Muscle of leg (tissue), 16 donors: ENCODE results near the gene LINGO3. TPM values are rescaled to one million over a fixed set of nuclear protein-coding genes. Genes with fewer than 3 reads are reported as not detected.

ENCODE experiments used
- DNase-seq: peaks from one replicate; pipeline ENCODE4 v3.0.0; 2013
- H3K27ac ChIP-seq: one replicate; pipeline ENCODE4 v1.5.1; 2013; ENCODE audit warnings: mild to moderate bottlenecking, low read length, control low read depth
- H3K27me3 ChIP-seq: one replicate; pipeline ENCODE4 v1.6.1; 2013; ENCODE audit warnings: low read length; ENCODE audit not compliant: control insufficient read depth, insufficient read depth
- H3K36me3 ChIP-seq: one replicate; pipeline ENCODE4 v1.6.1; 2013; ENCODE audit warnings: low read length; ENCODE audit not compliant: control insufficient read depth, insufficient read depth
- H3K4me1 ChIP-seq: one replicate; pipeline ENCODE4 v1.6.1; 2013; ENCODE audit warnings: low read length; ENCODE audit not compliant: control insufficient read depth, insufficient read depth
- H3K4me3 ChIP-seq: one replicate; pipeline ENCODE4 v1.5.1; 2013; ENCODE audit warnings: low read length, control low read depth
- H3K9me3 ChIP-seq: replicated peaks from 2 replicates; pipeline ENCODE4 v1.6.1; 2013; ENCODE audit warnings: low read depth, low read length; ENCODE audit not compliant: control insufficient read depth
- WGBS: methylation state at CpG from one replicate; pipeline ENCODE4 v1.1.5; 2013; ENCODE audit warnings: missing lambda C conversion rate; ENCODE audit not compliant: insufficient coverage; 5-methylcytosine and 5-hydroxymethylcytosine counted together
- long read RNA-seq, 11 donors: transcript quantifications; one replicate each; lab custom pipeline, GENCODE V29; 2026
- polyA plus RNA-seq, 8 donors: library from polyadenylated mRNA; unstranded; fragments of 120-200 nt; gene quantifications; one replicate each; pipeline versions ENCODE4 v1.2.1 to v1.2.3, GENCODE V29; 2013; ENCODE audit warnings: inconsistent platforms in 1 of 8, low replicate concordance in 1 of 8; ENCODE audit not compliant: insufficient read length in 8 of 8, insufficient read depth in 1 of 8
- total RNA-seq: library from RNA; stranded (reverse); fragments of 120-200 nt; gene quantifications from one replicate; pipeline ENCODE4 v1.2.4, GENCODE V29; 2013

The LINGO3 gene, protein sequence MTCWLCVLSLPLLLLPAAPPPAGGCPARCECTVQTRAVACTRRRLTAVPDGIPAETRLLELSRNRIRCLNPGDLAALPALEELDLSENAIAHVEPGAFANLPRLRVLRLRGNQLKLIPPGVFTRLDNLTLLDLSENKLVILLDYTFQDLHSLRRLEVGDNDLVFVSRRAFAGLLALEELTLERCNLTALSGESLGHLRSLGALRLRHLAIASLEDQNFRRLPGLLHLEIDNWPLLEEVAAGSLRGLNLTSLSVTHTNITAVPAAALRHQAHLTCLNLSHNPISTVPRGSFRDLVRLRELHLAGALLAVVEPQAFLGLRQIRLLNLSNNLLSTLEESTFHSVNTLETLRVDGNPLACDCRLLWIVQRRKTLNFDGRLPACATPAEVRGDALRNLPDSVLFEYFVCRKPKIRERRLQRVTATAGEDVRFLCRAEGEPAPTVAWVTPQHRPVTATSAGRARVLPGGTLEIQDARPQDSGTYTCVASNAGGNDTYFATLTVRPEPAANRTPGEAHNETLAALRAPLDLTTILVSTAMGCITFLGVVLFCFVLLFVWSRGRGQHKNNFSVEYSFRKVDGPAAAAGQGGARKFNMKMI
- not detected for total RNA-seq
- polyA plus RNA-seq = under 1 TPM in 6 of 8 donors, not detected in 2; 0.07 to 0.15 (median 0.09) TPM
- long read RNA-seq, donor 1 = 0 reads
- long read RNA-seq, donor 2 = 0 reads
- long read RNA-seq, donor 3 = 0 reads
- long read RNA-seq, donor 4 = 0 reads
- long read RNA-seq, donor 5 = 0 reads
- long read RNA-seq, donor 6 = 0 reads
- long read RNA-seq, donor 7 = 0 reads
- long read RNA-seq, donor 8 = 0 reads
- long read RNA-seq, donor 9 = 0 reads
- long read RNA-seq, donor 10, partial matches to known transcripts = 0 of 1 reads
- long read RNA-seq, donor 10, other reads (novel, unspliced or antisense) = 0 of 1 reads
- long read RNA-seq, donor 11 = 0 reads

DNA sequence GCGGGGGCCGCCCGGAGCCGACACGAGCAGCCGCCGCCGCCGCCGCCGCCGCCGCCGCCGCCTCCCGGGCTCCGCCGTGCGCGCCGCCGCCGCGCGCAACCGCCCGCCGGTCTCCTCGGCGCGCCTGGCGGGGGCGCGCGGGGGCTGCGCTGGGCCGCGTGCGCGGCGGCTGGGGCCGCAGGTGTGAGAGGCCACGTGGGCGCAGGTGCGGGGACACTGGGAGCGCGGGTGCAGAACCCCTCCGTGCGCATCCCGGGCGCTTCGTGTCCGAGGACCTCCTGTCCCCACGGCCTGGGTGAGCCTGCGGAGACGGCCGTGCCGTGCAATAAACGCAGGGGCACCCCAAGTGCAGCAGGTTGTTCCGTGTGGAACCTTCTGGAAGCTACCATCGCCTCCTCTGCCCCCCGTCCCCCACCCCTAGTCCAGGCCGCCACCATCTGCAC lies at the start of gene LINGO3:
LINGO3 (minus strand) TSS at position 41 of the 443 bp plus-strand sequence. CDS start 16,378 bp downstream, outside the sequence.
- H3K27me3 ChIP-seq = peaks cover 78% of the 10 kb centered on the region
- DNase-seq = no peak
- WGBS = 2% methylated on average over 62 of the region's 63 CpGs
- no peaks in the 10 kb centered on the region for H3K9me3 ChIP-seq
- H3K27ac ChIP-seq = no peak within 1 kb of the TSS
- peak within 1 kb of the TSS; percentile 15 for H3K4me3 ChIP-seq
- H3K36me3 ChIP-seq = no peaks in the 10 kb centered on the region
- peaks cover 27% of the 10 kb centered on the region for H3K4me1 ChIP-seq

DNA sequence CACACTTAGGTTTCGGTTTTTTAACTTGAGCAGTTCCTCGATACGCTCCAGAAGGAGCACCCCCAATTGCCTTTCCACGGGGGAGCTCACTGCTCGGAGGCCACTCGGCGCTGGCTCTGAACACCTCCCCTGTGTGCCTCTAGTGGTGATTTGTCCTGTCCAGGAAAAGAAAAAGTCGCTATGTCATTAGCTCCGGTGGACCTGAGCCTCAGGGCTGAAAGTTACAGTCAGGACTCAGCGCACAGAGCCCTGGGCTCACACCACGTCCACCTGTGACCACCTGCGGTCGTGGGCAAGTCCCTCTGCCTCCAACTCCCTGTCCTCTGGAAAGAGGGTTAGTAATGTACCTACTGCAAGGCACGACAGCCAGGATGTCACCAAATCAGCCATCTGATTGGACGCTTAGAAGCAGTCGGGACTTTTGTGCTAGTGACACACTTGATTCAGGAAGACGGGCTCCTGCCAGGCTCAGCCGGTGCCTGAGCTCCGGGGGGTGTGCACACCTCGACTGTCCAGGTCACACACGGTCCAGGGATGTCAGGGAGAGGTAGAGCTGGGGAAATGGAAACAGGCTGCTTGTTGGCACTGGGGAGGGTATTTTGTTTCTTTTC lies 48.2 kb upstream of the LINGO3 start:
- peaks cover 27% of the 10 kb centered on the region for H3K27me3 ChIP-seq
- no peaks in the 10 kb centered on the region for H3K4me1 ChIP-seq
- peaks cover 25% of the 10 kb centered on the region for H3K36me3 ChIP-seq
- H3K4me3 ChIP-seq = no peak overlapping the region
- no peaks in the 10 kb centered on the region for H3K9me3 ChIP-seq
- DNase-seq = no peak
- no peak overlapping the region for H3K27ac ChIP-seq
- WGBS = 74% methylated on average over 16 of the region's 21 CpGs

DNA sequence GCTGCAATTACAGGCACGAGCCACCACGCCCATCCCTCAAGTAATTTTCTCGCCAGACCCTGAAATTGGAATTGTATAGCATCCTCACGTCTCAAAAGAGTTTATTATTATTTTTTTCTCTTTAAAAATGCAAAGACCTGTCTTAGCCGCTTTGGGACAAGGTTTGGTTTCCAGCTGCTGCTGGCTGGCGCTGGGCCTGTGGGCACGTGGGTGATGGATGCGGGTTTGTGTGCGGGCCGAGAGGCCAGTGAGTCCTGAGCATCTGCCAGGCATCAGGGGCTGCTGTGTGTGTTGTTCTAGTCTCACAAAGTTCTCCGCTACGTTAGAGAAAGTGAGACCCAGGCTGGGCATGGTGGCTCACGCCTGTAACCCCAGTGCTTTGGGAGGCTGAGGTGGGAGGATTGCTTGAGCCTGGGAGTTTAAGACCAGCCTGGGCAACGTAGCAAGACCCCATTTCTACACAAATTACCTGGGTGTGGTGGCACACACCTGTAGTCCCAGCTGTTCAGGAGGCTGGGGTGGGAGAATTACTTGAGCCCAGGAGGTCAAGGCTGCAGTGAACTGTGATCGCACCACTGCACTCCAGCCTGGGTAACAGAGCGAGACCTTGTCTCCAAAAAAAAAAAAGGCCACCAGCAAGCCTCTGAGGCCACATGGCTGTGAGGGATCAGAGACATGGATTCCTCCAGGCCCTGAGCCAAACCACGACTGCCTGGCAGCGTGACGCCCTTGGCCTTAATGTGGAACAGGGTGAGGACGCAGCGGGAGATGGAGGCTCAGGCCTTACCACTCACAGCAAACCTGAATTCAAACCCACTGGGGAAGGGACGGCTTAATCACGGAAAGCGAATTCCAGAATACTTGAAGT lies 47.4 kb upstream of the LINGO3 start:
- Histone ChIP-seq H3K4me1 (no peaks in the 10 kb centered on the region), H3K27ac (no peak overlapping the region), H3K9me3 (no peaks in the 10 kb centered on the region), H3K4me3 (no peak overlapping the region), H3K36me3 (peaks cover 32% of the 10 kb centered on the region), H3K27me3 (peaks cover 21% of the 10 kb centered on the region)
- DNase-seq = no peak
- WGBS = 85% methylated on average over 18 of the region's 24 CpGs

DNA sequence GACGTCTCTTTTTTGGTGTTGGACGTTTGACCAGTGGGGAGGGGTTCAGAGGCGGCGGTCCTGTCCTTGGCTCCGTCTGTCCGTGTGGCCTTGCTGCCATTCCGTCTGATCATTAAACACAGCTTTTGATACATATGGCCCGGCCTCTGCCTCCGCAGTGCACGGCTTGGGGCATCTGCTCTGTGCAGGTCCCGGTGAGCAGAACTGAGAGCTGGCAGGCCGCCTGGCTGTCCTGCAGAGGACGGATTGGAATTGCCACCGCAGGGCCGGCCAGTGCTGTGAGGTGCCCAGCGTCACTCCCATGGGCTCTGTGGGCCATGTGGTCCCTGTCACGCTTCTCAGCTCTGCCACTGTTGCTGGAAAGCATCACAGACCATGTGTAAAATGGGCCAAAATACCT lies 46.7 kb upstream of the LINGO3 start:
- H3K27me3 ChIP-seq = peaks cover 14% of the 10 kb centered on the region
- DNase-seq = no peak
- 80% methylated on average over 9 of the region's 17 CpGs for WGBS
- no peak overlapping the region for H3K27ac ChIP-seq
- H3K4me3 ChIP-seq = no peak overlapping the region
- H3K4me1 ChIP-seq = no peaks in the 10 kb centered on the region
- peaks cover 39% of the 10 kb centered on the region for H3K36me3 ChIP-seq
- no peaks in the 10 kb centered on the region for H3K9me3 ChIP-seq

DNA sequence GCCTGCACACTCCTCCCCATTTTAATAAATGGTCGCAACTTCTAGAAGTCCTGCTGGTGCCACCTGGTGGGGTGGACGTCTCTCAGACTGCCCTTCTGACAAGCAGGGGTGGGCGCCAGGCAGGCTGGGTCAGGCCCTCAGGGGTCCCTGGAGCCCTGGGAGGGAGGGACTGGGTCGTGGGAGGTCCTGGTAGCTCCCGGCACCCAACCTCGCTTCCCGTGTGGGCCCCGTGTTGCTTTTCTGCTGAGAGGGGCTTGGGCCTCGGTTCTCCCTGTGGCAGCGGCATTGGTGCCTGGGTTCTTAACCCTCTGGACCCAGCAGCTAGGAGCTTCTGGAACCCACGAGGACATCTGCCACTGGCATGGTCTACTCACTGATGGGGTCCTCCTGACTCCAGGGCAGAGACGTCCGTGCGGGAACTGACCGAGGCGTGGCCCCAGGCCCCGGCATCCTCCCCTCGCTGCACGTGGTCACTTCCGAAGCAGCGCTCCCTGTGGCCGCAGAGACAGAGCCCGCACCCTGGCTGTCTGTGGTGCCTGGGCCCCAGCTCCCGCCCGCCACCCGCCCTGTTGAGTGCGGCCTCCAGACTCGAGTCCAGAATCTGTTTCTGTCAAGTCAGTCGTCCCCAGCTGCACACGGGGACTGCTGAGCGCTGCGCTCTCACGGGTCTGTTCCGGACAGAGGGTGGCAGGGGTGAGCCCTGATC lies 46.1 kb upstream of the LINGO3 start:
- DNase-seq = no peak
- H3K4me1 ChIP-seq = no peaks in the 10 kb centered on the region
- H3K27me3 ChIP-seq = peaks cover 8% of the 10 kb centered on the region
- 85% methylated on average over 32 of the region's 34 CpGs for WGBS
- H3K27ac ChIP-seq = no peak overlapping the region
- no peaks in the 10 kb centered on the region for H3K9me3 ChIP-seq
- H3K4me3 ChIP-seq = no peak overlapping the region
- H3K36me3 ChIP-seq = peaks cover 40% of the 10 kb centered on the region

DNA sequence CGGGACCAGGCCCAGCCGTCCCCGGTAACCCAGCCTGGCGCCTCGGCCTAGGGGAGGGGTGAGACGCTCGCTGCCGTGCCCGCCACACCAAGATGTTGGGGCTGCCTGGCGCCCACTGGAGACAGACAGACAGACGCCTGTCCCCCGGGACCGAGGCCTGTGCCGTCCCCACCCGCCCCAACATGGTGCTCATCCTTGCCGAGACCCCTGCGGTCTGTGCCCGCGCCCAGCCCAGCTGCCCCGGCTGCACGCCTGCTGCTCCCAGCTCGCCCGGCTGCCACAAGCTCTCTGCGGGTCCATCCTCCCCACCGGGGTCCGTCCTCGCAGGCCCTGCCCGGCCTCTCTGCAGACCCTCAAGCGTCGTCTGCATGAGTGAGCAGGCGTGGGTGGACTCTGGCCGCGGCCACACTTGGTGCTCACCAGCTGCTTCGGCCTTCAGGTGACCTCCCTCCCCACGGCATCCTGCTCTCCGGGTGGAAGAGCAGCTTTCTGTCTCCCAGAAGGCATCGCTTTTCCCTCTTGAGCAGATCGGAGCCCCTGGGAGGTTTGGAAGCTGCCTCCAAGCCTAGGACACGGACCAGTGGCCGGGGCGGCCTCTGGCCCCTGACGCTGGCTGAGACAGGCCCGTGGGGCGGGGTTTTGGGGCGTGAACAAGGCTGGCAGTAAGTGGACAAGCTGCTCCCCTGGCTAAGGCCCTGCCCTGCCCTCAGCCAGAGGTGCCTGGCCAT lies 45.4 kb upstream of the LINGO3 start:
- H3K9me3 ChIP-seq = no peaks in the 10 kb centered on the region
- DNase-seq = no peak
- H3K27me3 ChIP-seq = peaks cover under 1% of the 10 kb centered on the region
- 90% methylated on average over 45 of the region's 45 CpGs for WGBS
- H3K27ac ChIP-seq = no peak overlapping the region
- peaks cover 47% of the 10 kb centered on the region for H3K36me3 ChIP-seq
- H3K4me3 ChIP-seq = no peak overlapping the region
- no peaks in the 10 kb centered on the region for H3K4me1 ChIP-seq

DNA sequence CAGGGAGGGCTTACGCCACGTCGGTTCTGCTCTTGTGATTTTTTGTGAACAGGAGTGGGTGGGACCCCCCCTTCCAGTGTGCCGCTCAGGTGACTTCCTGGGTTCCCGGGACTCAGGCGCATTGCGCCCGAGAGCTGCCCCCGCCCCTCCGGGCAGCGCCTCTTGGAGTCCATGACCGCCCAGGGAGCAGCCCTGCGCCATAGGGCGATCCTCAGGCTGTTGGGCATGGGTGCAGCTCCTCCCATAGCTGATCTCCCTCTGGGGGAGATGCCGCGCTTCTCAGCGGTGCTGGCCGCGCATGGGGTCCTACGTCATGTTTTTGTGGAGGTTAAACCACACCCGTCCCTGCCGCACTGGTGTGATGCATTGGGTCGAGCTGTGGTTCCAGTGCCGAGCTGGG lies 44.2 kb upstream of the LINGO3 start:
- no peak for DNase-seq
- H3K27me3 ChIP-seq = no peaks in the 10 kb centered on the region
- 84% methylated on average over 19 of the region's 24 CpGs for WGBS
- H3K27ac ChIP-seq = no peak overlapping the region
- H3K4me3 ChIP-seq = no peak overlapping the region
- no peaks in the 10 kb centered on the region for H3K4me1 ChIP-seq
- no peaks in the 10 kb centered on the region for H3K9me3 ChIP-seq
- H3K36me3 ChIP-seq = peaks cover 47% of the 10 kb centered on the region

DNA sequence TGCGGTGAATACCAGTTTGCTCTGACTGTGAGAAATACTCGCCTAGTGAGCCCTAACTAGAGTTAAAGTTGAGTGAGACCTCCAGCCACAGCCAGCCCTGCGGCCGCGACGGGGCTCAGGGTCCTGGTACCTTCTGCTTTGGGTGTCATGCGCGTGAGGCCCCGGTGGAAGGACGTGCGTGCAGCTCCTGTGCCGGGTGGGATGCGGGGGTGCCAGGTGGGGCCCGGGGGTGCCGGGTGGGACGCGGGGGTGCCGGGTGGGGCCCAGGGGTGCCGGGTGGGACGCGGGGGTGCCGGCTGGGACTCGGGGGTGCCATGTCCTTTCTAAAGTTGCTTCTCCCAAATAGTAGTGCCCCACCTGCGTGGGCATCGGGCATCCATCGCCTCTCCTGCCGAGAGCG lies 43.6 kb upstream of the LINGO3 start:
- Histone ChIP-seq H3K4me3 (no peak overlapping the region), H3K9me3 (no peaks in the 10 kb centered on the region), H3K27me3 (no peaks in the 10 kb centered on the region), H3K36me3 (peaks cover 51% of the 10 kb centered on the region), H3K4me1 (no peaks in the 10 kb centered on the region), H3K27ac (no peak overlapping the region)
- 91% methylated on average over 20 of the region's 28 CpGs for WGBS
- no peak for DNase-seq
